Type B pancreatic cell (in vitro differentiated cells): ENCODE measurements around the gene AFF2. TPM values are rescaled to one million over a fixed set of nuclear protein-coding genes. Genes with fewer than 3 reads are reported as not detected.

ENCODE experiments used
- DNase-seq: peaks from one replicate; pipeline ENCODE4 v3.0.0; 2021; ENCODE audit warnings: mixed read lengths; ENCODE audit not compliant: unreplicated experiment; ENCODE audit errors: extremely low spot score
- H3K27ac Mint-ChIP-seq: 2 replicates; pipeline ENCODE4 v1.8.0; 2021; ENCODE audit warnings: mild to moderate bottlenecking, mixed read lengths
- H3K27me3 Mint-ChIP-seq: 2 replicates; pipeline ENCODE4 v1.8.0; 2021; ENCODE audit warnings: mixed read lengths
- H3K36me3 Mint-ChIP-seq: 2 replicates; pipeline ENCODE4 v1.8.0; 2021; ENCODE audit warnings: mixed read lengths
- H3K4me1 Mint-ChIP-seq: one replicate; pipeline ENCODE4 v1.8.0; 2021; ENCODE audit warnings: mixed read lengths; ENCODE audit not compliant: unreplicated experiment
- H3K4me3 Mint-ChIP-seq: 2 replicates; pipeline ENCODE4 v1.8.0; 2021; ENCODE audit warnings: mild to moderate bottlenecking, mixed read lengths
- H3K9me3 Mint-ChIP-seq: 2 replicates; pipeline ENCODE4 v1.8.0; 2021; ENCODE audit warnings: mixed read lengths
- CTCF ChIP-seq: fragments of 200-600 bp; sonication (generic); conservative IDR thresholded peaks from 2 replicates; pipeline ENCODE4 v1.5.0; 2021; ENCODE audit warnings: antibody characterized with exemption, mild to moderate bottlenecking
- total RNA-seq: library from RNA; stranded (reverse); gene quantifications from 2 replicates; pipeline ENCODE4 v1.2.1, GENCODE V29; 2021; ENCODE audit warnings: low replicate concordance

Gene AFF2
- total RNA-seq, 1 donor from 2014 or later = 21.3 TPM

GRCh38 chrX:148715361-148715760 lies 214.9 kb downstream of the AFF2 start:
- no peaks in the 10 kb centered on the region for H3K27me3 Mint-ChIP-seq
- no peaks in the 10 kb centered on the region for H3K9me3 Mint-ChIP-seq
- H3K27ac Mint-ChIP-seq = no peak overlapping the region
- no peaks in the 10 kb centered on the region for H3K4me1 Mint-ChIP-seq
- H3K4me3 Mint-ChIP-seq = no peak overlapping the region
- DNase-seq = no peak
- no peaks in the 10 kb centered on the region for H3K36me3 Mint-ChIP-seq
- no peak for TF ChIP-seq CTCF

- TF ChIP-seq CTCF = no peak
- no peaks in the 10 kb centered on the region for H3K9me3 Mint-ChIP-seq
- no peaks in the 10 kb centered on the region for H3K4me1 Mint-ChIP-seq
- no peak for DNase-seq
- no peaks in the 10 kb centered on the region for H3K27me3 Mint-ChIP-seq
- H3K36me3 Mint-ChIP-seq = no peaks in the 10 kb centered on the region
- no peak overlapping the region for H3K27ac Mint-ChIP-seq
- H3K4me3 Mint-ChIP-seq = no peak overlapping the region
These were observed 222.5 kb downstream of the AFF2 start for GRCh38 chrX:148722966-148723365.

- no peak for DNase-seq
- H3K4me3 Mint-ChIP-seq = no peak overlapping the region
- H3K36me3 Mint-ChIP-seq = no peaks in the 10 kb centered on the region
- no peak for TF ChIP-seq CTCF
- H3K27ac Mint-ChIP-seq = no peak overlapping the region
- H3K4me1 Mint-ChIP-seq = no peaks in the 10 kb centered on the region
- H3K9me3 Mint-ChIP-seq = no peaks in the 10 kb centered on the region
- no peaks in the 10 kb centered on the region for H3K27me3 Mint-ChIP-seq
These were observed 223.1 kb downstream of the AFF2 start for GRCh38 chrX:148723551-148723950.

- H3K36me3 Mint-ChIP-seq = no peaks in the 10 kb centered on the region
- H3K9me3 Mint-ChIP-seq = no peaks in the 10 kb centered on the region
- H3K27ac Mint-ChIP-seq = no peak overlapping the region
- H3K4me1 Mint-ChIP-seq = no peaks in the 10 kb centered on the region
- no peak for TF ChIP-seq CTCF
- H3K4me3 Mint-ChIP-seq = no peak overlapping the region
- H3K27me3 Mint-ChIP-seq = no peaks in the 10 kb centered on the region
- DNase-seq = no peak
These were observed 228.5 kb downstream of the AFF2 start for GRCh38 chrX:148728901-148729300.

GRCh38 chrX:148732743-148733142 lies 232.3 kb downstream of the AFF2 start:
- Mint-ChIP-seq H3K4me3 (no peak overlapping the region), H3K27me3 (no peaks in the 10 kb centered on the region), H3K27ac (no peak overlapping the region), H3K9me3 (peaks cover 10% of the 10 kb centered on the region), H3K4me1 (no peaks in the 10 kb centered on the region), H3K36me3 (no peaks in the 10 kb centered on the region)
- no peak for TF ChIP-seq CTCF
- DNase-seq = no peak

- DNase-seq = no peak
- Mint-ChIP-seq H3K27me3 (no peaks in the 10 kb centered on the region), H3K4me3 (no peak overlapping the region), H3K4me1 (no peaks in the 10 kb centered on the region), H3K27ac (no peak overlapping the region), H3K36me3 (no peaks in the 10 kb centered on the region), H3K9me3 (peaks cover 18% of the 10 kb centered on the region)
- no peak for TF ChIP-seq CTCF
These were observed 241.0 kb downstream of the AFF2 start for GRCh38 chrX:148741441-148741840.
